Gastrocnemius medialis (tissue), 4 donors: ENCODE measurements around the gene GCN1.

Source experiments
- CTCF ChIP-seq, 5 experiments: fragments of 450-650 bp in 3 of 5; fragments of 200-600 bp in 2 of 5; sonication (generic) in 2 of 5; IDR thresholded peaks in 4 of 5; conservative IDR thresholded peaks in 1 of 5; 1 replicate in 4 of 5; 2 replicates in 1 of 5; pipeline ENCODE4 v1.5.1; 2016 to 2019; ENCODE audit warnings: antibody characterized with exemption in 5 of 5, mild to moderate bottlenecking in 3 of 5, moderate library complexity in 3 of 5
- POLR2A ChIP-seq, 2 donors: fragments of 450-650 bp; IDR thresholded peaks; one replicate each; pipeline ENCODE4 v1.6.1; 2017; ENCODE audit warnings: antibody characterized with exemption in 2 of 2, mild to moderate bottlenecking in 2 of 2, moderate library complexity in 2 of 2

- TF ChIP-seq CTCF (IDR thresholded peaks at IDR 0.05 in 4 of 5, conservative IDR thresholded peaks at IDR 0.05 in 1 of 5) (no peak), POLR2A (IDR thresholded peaks at IDR 0.05) (no peak)
Measured at GRCh38 chr12:120095331-120095730, 99.2 kb downstream of the GCN1 start.
